Measurements from ENCODE around the gene EXOSC2.

DNA sequence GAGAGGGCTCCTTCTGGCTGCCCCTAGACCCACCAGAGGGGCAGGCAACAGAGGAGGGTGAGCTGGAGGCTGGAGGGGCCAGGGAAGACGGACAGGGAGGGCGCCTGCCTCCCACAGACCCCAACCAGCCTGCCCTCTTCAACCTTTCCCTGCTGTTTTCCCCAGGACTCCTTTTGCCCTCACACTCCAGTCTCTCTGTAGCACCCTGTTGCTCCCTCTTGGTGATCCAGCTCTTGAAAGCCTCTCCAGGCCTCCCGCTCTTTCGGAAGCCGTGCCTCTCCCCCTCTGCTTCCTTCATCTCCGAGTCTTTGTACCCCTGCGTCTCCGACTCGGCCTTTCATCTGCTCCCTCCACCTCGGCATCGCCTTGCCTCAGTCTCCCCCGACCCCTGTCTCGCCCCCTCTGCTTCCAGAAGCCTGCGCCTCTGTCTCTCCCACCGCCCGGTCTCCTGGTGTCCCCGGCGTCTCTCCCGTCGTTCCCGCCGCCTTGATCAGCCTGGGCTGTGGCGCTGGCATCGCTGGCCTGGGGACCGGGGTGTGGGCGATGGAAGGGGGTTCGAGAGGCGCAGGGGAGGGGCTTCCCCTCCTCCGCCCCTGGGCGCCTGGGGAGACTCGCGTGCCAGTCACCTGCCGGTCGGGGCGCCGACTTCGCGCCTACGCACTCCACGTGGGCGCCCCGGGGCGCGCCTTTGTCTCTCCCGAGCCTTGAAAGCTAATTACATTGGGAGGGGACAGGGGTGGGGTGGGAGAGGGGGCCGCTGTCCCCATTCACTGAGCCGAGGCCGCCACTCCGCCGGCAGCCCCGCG is 34.5 kb upstream of the EXOSC2 start:
- TF ChIP-seq EZH2 (IDR thresholded peaks at IDR 0.05; ENCODE audit: low read depth): no peak
- TF ChIP-seq, protein P1, sequence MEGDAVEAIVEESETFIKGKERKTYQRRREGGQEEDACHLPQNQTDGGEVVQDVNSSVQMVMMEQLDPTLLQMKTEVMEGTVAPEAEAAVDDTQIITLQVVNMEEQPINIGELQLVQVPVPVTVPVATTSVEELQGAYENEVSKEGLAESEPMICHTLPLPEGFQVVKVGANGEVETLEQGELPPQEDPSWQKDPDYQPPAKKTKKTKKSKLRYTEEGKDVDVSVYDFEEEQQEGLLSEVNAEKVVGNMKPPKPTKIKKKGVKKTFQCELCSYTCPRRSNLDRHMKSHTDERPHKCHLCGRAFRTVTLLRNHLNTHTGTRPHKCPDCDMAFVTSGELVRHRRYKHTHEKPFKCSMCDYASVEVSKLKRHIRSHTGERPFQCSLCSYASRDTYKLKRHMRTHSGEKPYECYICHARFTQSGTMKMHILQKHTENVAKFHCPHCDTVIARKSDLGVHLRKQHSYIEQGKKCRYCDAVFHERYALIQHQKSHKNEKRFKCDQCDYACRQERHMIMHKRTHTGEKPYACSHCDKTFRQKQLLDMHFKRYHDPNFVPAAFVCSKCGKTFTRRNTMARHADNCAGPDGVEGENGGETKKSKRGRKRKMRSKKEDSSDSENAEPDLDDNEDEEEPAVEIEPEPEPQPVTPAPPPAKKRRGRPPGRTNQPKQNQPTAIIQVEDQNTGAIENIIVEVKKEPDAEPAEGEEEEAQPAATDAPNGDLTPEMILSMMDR (conservative IDR thresholded peaks at IDR 0.05): no peak
